Measurements from ENCODE around the gene MAP6. TPM values are rescaled to one million over a fixed set of nuclear protein-coding genes. Genes with fewer than 3 reads are reported as not detected.

The MAP6 gene
- polyA plus RNA-seq, 1 experiment, result 1.5 TPM

DNA sequence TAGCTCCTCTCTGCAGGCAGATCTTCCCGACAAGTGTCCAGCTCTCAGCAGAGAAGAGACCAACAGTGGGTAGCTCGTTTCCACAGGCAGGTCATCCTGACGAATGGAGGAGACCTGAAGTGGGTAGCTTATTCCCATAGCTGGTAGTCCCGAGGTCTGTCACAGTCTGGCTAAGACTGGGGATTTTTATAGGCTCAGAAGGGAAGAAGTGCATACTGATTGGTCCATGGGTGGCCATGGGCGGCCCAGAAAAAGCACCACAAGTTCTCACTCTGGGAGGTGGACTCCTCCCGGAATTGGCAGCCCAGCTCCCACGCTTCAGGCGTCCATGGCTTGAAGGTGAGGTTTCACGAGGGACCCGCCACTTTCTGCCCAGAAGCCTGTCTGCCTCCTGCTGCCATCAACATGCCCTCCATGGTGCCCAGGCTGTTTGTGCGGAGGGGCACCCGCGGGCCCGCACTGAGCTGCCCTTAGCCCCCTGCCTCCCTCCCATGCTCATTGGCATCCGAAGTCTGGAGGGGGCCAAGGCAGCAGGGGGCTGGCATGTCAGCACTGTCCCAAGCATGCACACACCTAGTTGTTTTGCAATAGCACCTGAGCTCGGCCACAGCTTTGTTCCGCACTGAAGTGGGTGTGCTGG, 9.9 kb upstream of the MAP6 start:
- H3K27ac ChIP-seq (ENCODE audit: low read depth, low read length), result no peak overlapping the region
- no peak overlapping the region for H3K4me3 ChIP-seq (ENCODE audit: low read depth, low read length)
- ChIA-PET POLR2A (no interaction called here), CTCF (interaction anchor here (1.1 kb wide), 1 partner anchor 28 kb away, joined by 3 read pairs; no protein-coding TSS in a partner anchor)
- no peak for DNase-seq (ENCODE audit: low read depth, low spot score)
- H3K27me3 ChIP-seq (ENCODE audit: control insufficient read depth, insufficient read depth, low read length), result peaks cover 25% of the 10 kb centered on the region
- TF ChIP-seq, protein P1, sequence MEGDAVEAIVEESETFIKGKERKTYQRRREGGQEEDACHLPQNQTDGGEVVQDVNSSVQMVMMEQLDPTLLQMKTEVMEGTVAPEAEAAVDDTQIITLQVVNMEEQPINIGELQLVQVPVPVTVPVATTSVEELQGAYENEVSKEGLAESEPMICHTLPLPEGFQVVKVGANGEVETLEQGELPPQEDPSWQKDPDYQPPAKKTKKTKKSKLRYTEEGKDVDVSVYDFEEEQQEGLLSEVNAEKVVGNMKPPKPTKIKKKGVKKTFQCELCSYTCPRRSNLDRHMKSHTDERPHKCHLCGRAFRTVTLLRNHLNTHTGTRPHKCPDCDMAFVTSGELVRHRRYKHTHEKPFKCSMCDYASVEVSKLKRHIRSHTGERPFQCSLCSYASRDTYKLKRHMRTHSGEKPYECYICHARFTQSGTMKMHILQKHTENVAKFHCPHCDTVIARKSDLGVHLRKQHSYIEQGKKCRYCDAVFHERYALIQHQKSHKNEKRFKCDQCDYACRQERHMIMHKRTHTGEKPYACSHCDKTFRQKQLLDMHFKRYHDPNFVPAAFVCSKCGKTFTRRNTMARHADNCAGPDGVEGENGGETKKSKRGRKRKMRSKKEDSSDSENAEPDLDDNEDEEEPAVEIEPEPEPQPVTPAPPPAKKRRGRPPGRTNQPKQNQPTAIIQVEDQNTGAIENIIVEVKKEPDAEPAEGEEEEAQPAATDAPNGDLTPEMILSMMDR (IDR thresholded peaks at IDR 0.05; ENCODE audit: low read depth, low read length), result no peak
- peaks cover 4% of the 10 kb centered on the region for H3K9me3 ChIP-seq (ENCODE audit: control insufficient read depth, insufficient read depth, low read length)

DNA sequence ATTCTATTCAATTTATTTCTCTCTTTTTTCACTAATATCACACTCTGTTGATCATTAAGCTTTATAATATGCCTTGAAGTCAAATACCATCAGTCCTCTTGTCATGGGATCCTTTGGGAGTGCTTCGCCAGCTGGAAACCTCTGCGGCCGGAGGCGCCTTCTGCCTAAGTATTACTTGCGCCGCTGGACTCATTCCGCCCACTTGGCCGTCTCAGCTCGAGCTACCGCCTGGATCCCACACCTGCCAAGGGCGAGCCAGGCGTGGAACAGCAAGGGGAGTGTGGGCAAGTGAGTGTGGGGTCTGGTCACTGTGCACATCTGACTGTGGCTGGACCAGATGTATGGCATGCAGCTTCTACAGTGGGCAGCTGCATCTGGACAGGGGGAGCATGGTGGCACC, 9.1 kb upstream of the MAP6 start:
- Histone ChIP-seq H3K9me3 (ENCODE audit: control insufficient read depth, insufficient read depth, low read length) (peaks cover 4% of the 10 kb centered on the region), H3K27ac (ENCODE audit: low read depth, low read length) (no peak overlapping the region), H3K4me3 (ENCODE audit: low read depth, low read length) (no peak overlapping the region), H3K27me3 (ENCODE audit: control insufficient read depth, insufficient read depth, low read length) (peaks cover 22% of the 10 kb centered on the region)
- POLR2A ChIA-PET, result interaction anchor here (0.7 kb wide), 1 partner anchor 95 kb away, joined by 6 read pairs; no protein-coding TSS in a partner anchor
- TF ChIP-seq, protein P1 (IDR thresholded peaks at IDR 0.05; ENCODE audit: low read depth, low read length), result no peak
- no peak for DNase-seq (ENCODE audit: low read depth, low spot score)
- CTCF ChIA-PET, result interaction anchor here (0.6 to 1.1 kb wide), 2 partner anchors 28 to 83 kb away, joined by 3 to 5 read pairs; no protein-coding TSS in a partner anchor

DNA sequence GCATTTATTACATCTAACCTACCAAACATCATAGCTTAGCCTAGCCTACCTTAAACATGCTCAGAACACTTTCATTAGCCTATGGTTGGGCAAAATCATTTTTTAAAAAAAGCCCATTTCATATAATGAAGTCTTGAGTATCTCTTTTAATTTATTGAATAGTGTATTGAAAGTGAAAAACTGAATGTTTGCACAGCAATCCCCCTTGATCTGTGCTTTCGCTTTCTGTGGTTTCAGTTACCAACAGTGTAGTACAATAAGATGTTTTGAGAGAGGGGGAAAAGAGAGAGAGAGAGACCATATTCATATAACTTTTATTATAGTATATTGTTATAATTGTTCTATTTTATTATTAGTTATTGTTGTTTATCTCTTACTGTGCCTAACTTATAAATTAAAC, 8.4 kb upstream of the MAP6 start:
- TF ChIP-seq, protein P1 (IDR thresholded peaks at IDR 0.05; ENCODE audit: low read depth, low read length), result no peak
- Histone ChIP-seq H3K9me3 (ENCODE audit: control insufficient read depth, insufficient read depth, low read length) (peaks cover 4% of the 10 kb centered on the region), H3K27ac (ENCODE audit: low read depth, low read length) (no peak overlapping the region), H3K4me3 (ENCODE audit: low read depth, low read length) (no peak overlapping the region), H3K27me3 (ENCODE audit: control insufficient read depth, insufficient read depth, low read length) (peaks cover 24% of the 10 kb centered on the region)
- POLR2A ChIA-PET, result no interaction called here
- DNase-seq (ENCODE audit: low read depth, low spot score), result no peak
- CTCF ChIA-PET, result no interaction called here

DNA sequence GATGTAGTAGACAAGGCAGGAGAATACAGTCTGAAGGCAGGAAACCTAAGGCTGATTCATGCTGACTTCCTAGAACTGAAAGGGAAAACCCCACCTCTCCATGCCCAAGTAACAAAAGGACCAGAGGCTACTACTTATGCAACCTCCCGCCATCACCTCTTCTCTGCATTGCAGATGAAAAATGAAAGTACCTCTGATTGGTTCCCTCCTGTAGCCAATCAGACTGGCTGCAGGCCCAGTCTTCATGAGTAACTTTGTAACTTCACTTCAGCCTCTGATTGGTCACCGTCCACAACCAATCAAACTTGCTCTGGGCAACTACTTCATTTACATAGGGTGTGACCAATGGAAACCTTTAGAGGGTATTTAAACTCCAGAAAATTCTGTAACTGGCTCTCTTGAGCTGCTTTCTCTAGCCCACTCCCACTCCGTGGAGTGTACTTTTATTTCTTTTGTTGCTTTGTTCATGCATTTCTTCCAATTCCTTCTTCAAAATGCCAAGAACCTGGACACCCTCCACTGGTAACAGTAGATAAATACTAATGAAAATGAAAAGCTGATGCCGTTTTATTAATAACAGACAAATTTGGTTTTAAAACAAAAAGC, 5.2 kb upstream of the MAP6 start:
- Histone ChIP-seq H3K27ac (ENCODE audit: low read depth, low read length) (no peak overlapping the region), H3K9me3 (ENCODE audit: control insufficient read depth, insufficient read depth, low read length) (peaks cover 4% of the 10 kb centered on the region), H3K4me3 (ENCODE audit: low read depth, low read length) (no peak overlapping the region), H3K27me3 (ENCODE audit: control insufficient read depth, insufficient read depth, low read length) (peaks cover 52% of the 10 kb centered on the region)
- CTCF ChIA-PET, result interaction anchor here (0.8 to 1.3 kb wide), 2 partner anchors 32 to 127 kb away, joined by 3 to 5 read pairs; no protein-coding TSS in a partner anchor
- no peak for DNase-seq (ENCODE audit: low read depth, low spot score)
- TF ChIP-seq, protein P1 (IDR thresholded peaks at IDR 0.05; ENCODE audit: low read depth, low read length), result no peak
- POLR2A ChIA-PET, result no interaction called here

DNA sequence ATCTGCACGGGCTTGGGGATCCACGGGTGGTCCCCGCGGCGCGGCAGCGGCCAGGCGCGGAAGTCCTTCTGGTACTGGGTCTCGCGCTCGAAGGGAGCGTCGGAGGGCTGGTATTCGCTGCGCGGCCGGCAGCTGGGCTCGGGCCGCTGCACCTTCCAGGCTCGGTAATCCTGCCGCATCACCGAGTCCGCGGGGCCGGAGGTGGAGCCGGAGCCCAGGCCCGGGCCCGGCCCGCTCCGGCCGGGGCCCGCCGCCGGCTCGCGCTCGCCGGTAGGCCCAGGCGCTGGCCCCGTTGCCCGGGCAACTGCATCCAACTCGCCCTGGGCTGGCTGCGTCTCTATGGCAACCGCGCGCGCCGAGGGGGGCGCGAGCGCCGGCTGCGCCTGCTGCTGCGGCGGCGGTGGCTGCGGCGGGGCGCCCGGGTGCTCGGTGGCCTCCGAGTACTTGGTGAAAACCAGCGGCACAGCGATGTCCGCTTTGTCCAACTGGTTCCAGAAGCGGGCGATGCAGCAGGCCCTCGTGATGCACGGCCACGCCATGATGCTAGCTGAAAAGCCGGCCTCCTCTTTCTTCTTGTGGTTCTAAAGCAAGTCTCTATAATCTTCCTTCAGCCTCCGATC, 897 bp downstream of the MAP6 start:
- Histone ChIP-seq H3K9me3 (ENCODE audit: control insufficient read depth, insufficient read depth, low read length) (no peaks in the 10 kb centered on the region; the same call in 1 of the 2 replicates), H3K27ac (ENCODE audit: low read depth, low read length) (no peak overlapping the region), H3K27me3 (ENCODE audit: control insufficient read depth, insufficient read depth, low read length) (peaks cover 65% of the 10 kb centered on the region), H3K4me3 (ENCODE audit: low read depth, low read length) (peak overlapping the region; percentile 43)
- ChIA-PET POLR2A (no interaction called here), CTCF (no interaction called here)
- no peak for DNase-seq (ENCODE audit: low read depth, low spot score)
- TF ChIP-seq, protein P1 (IDR thresholded peaks at IDR 0.05; ENCODE audit: low read depth, low read length), result no peak
